ENCODE measurements around the gene MATR3.
"Not testable (repeated sequence)": the region's sequence is repeated elsewhere in the genome, so short reads cannot be mapped to it uniquely, and the experiment has no call there.

The MATR3 gene

DNA sequence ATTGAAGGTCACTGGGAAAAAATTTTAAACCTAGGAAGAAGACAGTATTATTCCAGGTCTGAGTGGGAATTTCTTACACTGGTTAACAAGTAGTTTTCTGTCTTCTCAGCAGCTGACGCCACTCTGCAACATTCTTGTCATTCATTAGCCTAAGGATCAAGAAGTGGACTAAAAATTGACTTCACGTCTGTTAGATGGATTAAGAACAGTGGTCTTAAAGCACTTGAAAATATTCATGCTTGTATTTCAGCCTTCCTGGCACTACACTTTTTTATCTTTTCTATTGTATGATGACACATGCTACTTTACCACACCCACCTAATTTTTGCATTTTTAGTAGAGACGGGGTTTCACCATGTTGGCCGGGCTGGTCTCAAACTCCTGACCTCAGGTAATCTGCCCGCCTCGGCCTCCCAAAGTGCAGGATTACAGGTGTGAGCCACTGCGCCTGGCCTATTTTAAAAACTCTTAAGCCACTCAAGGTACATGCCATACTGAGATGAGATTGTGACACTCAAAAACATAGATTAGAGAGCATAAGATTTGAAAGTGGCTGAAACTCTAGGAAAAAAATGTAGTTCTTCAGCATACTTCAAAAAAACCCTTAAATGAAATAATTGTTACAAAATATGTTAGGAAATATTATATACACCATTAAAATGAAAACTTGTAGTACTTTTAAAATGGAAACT is 8.4 kb downstream of the MATR3 start:
- no peak for DNase-seq

- no peak for DNase-seq
Measured at GRCh38 chr5:139304391-139305324, 11.1 kb downstream of the MATR3 start.

DNA sequence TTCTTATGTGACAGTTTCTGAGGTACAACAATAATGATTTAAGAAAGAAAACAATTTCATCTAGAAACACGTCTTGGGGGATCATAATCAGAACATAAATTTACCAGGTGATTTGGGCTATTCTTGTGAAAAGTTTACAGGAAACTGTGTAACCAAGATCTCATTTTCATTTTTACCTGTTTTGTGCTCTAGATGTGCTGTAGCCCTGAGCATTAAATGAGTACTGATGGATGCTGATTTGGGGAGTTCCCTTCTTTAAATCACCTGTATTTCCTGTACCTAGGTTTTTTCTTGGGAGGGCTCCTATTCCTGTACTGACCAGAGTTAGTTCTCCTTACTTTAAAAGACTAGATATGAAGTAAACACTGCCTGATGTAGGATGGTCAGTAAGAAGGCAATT is 12.7 kb downstream of the MATR3 start:
- DNase-seq = no peak

GRCh38 chr5:139306628-139307379 is 13.3 kb downstream of the MATR3 start:
- no peak for DNase-seq

DNA sequence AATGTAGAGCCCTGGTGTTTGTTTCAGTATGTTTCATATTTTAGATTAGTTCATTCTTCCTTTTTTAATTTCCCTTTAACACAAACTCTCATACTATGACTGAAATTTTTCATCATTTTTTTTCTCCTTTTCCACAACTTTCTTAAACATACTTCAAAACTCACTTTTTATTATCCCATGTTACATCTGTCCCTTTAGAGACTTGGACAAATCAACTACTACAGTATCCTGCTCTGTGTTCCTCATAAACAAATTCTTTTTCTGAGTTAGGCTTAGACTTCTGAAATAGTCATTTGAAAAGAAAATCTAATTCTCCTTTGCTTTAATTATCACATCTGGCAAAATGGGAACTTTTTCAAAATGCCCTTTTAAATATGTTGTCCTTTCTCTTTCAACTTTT is 15.3 kb downstream of the MATR3 start:
- DNase-seq = no peak

GRCh38 chr5:139310715-139311186 is 17.2 kb downstream of the MATR3 start:
- DNase-seq = not testable (repeated sequence)

DNA sequence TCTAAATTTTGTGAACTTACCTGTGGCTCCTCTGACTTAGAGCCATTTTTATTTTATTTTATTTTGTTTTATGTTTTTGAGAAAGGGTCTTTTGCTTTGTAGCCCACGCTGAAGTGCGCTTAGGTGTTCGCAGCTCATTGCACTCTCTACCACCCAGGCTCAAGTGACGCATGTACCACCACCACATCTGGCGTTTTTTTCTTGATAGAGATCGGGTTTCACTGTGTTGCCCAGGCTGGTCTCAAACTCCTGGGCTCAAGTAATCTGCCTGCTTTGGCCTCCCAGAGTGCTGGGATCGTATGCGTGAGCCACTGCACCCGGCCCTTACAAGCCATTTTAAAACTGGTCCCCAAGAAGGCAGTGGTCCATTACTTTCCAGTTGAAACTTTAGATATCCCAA is 18.5 kb downstream of the MATR3 start:
- DNase-seq = no peak

DNA sequence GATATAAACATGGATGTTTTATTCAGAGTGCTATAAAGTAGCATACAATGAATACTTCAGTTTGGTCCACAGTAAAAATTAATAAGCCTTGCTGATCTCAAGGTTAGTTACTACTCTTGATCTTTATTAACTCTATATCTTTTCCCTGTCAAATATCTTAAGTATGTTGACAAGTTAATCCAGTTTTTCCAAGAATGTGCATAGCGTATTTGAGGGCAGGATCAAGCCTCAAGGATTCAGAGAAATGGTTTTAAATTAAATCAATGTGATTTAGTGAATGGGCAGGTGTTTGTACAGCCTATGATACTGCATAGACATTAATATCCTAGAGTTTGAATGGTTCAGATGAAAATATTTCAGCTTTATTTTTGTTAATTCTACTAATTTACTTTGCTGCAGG is 20.7 kb downstream of the MATR3 start:
- no peak for DNase-seq

DNA sequence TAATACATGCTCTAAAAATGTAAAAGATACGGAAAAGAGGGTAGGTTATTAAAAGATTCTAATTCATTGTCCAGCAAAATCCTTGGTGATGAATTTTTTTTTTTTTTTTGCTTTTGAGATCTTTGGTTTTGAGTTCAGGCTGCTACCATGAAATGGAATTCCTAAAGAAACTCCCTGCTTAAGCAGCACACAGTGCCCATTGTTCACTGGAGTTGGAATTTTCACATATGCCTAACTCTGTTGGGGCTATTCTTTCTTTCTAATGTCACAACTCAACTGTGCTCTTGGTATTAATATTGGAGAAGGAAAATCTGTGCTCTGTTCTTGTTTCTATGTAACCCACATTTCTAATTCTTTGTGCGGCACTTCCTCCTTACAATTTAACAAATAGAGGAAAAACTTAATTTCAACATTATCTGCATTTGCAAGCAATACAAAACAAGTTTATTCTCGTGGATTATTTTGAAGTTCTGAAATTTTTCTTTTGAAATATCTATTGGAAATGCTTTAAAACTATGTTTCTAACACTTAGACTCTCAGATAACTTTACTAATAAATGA is 21.6 kb downstream of the MATR3 start:
- DNase-seq = no peak

DNA sequence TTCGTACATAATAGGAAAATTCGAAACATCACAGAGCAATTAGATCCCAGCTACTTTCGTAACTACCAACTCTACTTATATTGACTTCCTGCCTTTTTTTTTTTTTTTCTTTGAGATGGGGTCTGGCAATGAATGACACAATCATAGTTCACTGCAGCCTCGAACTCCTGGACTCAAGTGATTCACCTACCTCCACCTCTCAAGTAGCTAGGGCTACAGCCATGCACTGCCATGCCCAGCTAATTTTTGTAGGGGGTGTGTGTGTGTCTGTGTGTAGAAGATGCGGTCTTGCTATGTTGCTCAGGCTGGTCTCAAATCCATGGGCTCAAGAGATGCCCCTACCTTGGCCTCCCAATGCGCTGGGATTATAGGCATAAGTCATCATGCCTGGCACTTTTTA is 42.3 kb downstream of the MATR3 start:
- DNase-seq = no peak

- no peak for DNase-seq
Measured at GRCh38 chr5:139340051-139340450, 46.5 kb downstream of the MATR3 start.

DNA sequence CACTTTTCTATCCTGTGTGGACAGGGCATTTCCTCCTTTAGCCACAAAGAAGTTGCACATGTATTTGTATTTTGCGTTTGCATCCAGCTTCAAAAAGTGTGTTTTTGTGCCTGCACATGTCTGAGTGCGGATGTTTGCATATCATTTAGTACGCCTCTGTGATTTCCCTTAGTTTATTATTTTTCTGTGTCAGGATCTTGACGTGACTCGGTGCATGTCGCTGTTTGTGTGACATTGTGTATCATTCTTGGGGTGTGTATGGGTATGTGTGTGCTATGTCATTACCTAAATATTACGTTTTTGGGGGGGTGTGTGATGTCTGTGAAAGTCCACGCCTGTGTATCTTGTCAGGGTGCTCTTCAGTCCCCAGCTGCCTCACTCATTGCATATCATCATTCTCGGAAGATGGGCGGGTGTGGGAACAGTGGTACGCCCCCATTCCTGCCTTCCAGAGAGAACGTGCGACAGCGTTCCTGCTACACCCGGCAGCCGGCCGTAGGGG is 47.7 kb downstream of the MATR3 start:
- DNase-seq = no peak

DNA sequence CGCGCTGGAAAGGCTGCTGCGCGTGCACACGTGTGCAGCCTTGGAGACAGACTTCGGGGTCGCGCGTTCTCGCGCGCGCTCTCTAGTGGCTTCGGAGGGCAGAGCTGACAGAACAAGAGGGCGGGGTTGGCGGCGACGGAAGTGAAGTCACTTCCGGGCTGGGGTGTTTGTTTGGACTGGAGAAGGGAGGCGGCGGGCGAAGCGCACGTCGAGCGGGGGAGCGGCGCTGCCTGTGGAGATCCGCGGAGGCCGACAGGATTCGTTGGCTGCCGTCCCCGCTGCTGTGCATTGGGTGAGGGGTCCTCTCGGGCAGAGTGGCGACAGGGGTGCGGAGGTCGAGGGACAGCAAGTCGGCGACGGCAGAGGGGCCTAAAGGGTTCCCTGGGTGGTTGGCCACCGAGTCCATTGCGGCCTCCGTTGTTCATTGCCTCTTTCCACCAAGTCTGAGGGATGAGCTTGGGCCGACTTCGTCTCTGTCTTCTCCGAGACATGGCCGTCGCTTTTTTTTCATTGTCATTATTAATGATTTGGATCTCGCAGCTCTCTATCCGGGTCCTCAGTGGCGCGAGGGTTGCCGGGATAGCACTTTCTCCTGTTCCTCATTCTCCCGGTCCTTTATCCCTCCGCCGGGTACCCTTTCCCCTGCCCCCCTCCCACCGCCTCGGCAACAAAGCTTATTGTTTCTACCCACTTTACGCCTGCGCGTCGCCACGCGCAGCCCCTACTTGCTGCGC is 48.3 kb downstream of the MATR3 start, which contains the start of gene PAIP2:
Gene PAIP2 (plus strand): TSS at position 166 of the 734 bp plus-strand sequence. CDS start 21,931 bp downstream, outside the sequence.
- peak; percentile 96 for DNase-seq

- no peak for DNase-seq
Measured at GRCh38 chr5:139342423-139342723, 48.8 kb downstream of the MATR3 start.

- no peak for DNase-seq
Measured at GRCh38 chr5:139343476-139343875, 49.9 kb downstream of the MATR3 start.

- DNase-seq = no peak
Measured at GRCh38 chr5:139344177-139344576, 50.6 kb downstream of the MATR3 start.

DNA sequence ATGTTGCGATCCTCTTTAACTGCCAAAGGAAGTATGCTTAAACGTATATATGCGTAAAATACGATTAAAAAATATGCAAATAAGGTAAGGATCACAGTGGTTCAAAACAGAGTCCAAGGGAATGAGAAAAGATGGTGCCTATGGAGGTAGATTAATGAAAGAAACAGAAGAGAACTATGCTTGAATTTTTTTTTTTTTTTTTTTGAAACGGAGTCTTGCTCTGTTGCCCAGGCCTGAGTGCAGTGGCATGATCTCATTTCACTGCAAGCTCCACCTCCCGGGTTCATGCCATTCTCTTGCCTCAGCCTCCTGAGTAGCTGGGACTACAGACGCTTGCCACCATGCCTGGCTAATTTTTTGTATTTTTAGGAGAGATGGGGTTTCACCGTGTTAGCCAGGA is 51.9 kb downstream of the MATR3 start:
- DNase-seq = not testable (repeated sequence)

- not testable (repeated sequence) for DNase-seq
Measured at GRCh38 chr5:139347863-139348262, 54.3 kb downstream of the MATR3 start.

GRCh38 chr5:139354186-139354585 is 60.6 kb downstream of the MATR3 start:
- DNase-seq = no peak

- DNase-seq = not testable (repeated sequence)
Measured at GRCh38 chr5:139355900-139356299, 62.4 kb downstream of the MATR3 start.

GRCh38 chr5:139358064-139358463 is 64.5 kb downstream of the MATR3 start:
- DNase-seq = no peak

GRCh38 chr5:139360384-139360783 is 66.8 kb downstream of the MATR3 start:
- no peak for DNase-seq

Data from effector CD8-positive, alpha-beta T cell (primary cell).